CD4-positive, alpha-beta T cell treated with Interleukin-6 for 4 hours (primary cell): ENCODE results near the gene ST6GALNAC4.

ENCODE experiments used
- DNase-seq: peaks from one replicate; pipeline ENCODE4 v3.0.0-alpha.2; 2020; ENCODE audit warnings: mixed read lengths

ST6GALNAC4 gene, protein sequence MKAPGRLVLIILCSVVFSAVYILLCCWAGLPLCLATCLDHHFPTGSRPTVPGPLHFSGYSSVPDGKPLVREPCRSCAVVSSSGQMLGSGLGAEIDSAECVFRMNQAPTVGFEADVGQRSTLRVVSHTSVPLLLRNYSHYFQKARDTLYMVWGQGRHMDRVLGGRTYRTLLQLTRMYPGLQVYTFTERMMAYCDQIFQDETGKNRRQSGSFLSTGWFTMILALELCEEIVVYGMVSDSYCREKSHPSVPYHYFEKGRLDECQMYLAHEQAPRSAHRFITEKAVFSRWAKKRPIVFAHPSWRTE

DNA sequence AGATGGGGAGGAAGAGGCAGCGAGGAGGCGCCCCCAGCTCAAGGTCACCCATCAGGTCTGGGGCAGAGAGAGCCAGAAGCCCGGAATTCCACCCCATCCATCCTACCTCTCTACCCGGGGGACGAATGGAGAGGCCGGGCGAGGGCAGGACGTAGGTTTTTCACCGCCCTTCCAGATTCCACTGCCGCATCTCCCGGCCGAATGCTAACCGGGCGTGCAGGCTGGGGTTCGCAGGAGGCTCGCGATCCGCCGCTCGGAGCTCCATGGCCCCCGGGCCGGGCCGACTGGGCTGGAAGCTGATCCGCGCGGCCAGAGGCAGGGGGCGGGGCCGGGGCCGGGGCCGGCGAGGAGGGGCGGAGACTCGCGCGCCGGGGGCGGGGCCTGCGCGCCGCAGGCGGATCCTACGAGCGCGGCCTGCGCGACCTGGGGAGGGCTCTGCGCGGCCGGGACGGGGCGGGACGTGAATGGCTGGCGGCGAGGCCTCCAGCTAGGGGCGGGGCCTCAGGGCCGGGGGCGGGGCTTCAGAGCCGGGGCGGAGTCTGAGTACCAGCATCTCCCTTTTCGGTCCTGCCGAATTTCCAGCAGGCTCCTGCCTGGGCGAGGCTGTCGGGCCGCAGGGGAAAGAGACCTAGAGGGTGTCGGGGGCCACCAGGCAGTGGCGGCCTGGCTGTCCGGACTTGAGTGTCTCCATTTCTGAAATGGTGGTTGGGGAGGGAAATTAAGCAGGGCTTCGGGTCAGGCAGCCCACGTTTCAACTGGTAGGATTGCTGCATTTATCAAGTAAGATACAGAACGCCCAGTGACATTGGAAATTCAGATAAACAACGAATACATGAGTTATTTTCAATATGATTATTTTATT lies at the start of gene ST6GALNAC4:
Gene ST6GALNAC4, minus strand, starts transcription at position 322 of the 862 bp plus-strand sequence. CDS start 622 bp downstream, outside the sequence.
- DNase-seq: peak; percentile 98

DNA sequence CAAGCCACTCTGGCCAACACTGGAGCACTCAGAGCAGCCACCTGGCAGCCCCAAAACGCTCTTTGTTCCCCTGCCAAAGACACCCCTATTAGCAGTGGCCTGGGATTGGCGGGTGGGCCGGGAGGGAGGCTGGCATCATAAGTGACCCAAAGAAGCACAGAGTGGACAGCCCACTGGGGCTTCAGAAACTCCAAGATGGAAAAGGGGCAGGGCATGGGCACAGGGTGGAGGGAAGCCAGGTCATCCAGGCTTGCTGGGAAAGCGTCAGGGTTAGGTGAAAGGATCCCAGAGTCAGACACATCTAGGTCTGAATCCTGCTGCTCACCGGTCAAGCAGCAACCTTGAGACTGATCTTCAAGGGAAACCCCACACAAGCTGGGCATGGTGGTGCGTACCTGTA lies 49.1 kb upstream of the ST6GALNAC4 start:
- DNase-seq: no peak

DNA sequence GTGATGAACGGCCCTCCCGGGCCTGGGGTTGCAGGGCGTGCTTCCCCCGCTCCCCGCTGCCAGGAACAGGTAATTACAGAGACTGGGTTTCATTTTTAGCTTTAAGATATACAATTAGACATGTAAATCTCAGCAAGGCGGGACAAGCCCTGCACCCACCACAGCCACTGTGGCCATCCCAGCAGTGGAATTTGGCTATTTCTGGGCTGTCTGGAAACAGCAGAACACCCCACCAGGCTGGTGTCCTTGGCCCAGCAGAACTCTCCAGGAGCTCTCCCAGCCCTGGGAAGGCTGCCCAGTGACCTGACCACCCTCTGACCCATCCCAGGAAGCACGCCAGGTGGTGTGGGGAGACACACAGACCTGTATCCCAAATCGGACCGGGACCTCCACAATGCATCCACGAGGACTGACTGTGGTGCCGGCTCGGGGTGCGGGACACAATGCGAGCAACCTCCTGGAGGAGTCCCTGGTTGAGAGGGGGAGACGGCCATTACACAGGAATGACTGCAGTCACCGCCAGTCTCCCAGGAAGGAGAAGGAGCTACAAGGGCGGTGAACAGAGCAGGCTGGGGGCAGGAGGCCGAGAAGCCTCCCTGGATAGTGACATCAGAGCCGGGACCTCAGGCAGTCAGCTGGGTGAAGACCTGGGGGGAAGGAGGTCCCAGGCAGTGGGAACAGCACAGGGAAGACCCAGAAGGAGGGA lies 46.7 kb upstream of the ST6GALNAC4 start:
- peak; percentile 39 for DNase-seq

DNA sequence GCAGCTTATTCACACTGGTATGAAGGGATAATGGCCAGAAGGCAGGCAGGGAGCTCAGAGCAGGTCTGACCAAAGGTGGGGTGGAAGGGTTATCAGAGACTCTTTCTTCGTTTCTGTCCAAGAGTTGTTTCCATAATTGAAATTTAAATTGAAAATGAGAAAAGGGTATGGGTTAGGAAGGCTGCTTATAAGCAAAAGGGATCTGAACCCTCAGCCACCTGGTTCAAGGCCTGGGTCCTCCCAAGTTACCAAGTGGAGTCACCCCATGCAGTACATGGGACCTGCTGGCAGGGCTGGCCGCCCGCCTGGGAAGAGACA lies 46.2 kb upstream of the ST6GALNAC4 start:
- DNase-seq: no peak

DNA sequence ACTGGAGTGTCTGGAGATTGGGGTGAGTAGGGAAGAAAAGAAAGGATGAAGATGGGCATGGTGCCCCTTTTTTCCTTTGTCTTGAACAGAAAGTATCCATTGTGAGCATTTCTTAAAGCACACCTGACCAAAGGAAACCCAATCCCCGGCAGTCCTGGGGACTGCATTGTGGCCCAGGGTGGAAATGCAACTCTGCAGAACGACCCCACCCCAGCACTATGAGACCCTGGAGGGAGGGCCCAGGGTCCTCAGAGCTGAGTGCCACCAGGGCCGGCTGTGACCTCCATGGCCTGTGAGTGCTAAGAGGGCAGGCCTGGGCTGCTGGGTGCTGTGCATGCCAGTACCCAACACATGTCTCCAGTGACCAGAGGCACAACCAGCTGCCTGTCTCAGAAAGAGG lies 45.4 kb upstream of the ST6GALNAC4 start:
- no peak for DNase-seq

DNA sequence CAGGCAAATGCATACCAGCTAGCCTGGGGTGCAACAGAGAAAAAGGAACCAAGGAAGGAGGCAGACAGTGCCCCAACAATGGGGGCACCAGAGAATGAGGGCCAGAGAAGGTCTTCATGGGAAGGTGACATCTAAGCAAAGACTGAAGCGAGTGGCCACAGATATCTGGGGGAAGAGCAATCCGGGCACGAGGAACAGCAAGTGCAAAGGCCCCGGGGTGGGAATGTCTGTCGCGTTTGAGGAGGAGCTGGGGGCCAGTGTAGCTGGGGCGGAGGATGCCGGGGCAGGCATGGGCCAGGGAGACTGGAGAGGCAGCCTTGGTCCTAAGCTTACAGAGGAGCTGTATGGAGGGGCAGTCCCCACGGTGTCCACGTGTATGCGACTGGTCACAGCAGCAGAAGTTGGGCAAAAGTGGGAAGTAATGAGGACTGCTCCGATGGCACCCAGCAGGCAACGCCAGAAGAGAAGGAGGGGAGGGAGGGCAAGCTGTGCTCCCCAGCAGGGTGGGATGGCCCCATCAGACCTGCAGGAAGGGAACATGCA lies 44.8 kb upstream of the ST6GALNAC4 start:
- DNase-seq: no peak

DNA sequence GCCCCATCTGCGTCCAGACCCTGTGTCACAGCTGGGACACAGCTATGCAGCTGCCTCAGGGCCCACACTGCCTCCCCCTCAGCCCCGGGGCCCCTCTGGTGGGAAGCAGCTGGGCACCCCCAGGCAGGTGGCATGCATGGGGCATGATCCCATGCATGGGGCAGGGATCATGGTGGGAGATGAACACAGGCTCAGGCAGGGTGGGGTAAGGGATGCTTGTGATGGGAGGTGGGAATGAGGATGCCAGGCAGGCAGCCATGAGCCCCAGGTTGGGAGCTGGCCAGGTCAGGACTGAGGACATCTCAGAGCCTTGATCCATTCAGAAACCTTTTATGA lies 44.3 kb upstream of the ST6GALNAC4 start:
- no peak for DNase-seq

DNA sequence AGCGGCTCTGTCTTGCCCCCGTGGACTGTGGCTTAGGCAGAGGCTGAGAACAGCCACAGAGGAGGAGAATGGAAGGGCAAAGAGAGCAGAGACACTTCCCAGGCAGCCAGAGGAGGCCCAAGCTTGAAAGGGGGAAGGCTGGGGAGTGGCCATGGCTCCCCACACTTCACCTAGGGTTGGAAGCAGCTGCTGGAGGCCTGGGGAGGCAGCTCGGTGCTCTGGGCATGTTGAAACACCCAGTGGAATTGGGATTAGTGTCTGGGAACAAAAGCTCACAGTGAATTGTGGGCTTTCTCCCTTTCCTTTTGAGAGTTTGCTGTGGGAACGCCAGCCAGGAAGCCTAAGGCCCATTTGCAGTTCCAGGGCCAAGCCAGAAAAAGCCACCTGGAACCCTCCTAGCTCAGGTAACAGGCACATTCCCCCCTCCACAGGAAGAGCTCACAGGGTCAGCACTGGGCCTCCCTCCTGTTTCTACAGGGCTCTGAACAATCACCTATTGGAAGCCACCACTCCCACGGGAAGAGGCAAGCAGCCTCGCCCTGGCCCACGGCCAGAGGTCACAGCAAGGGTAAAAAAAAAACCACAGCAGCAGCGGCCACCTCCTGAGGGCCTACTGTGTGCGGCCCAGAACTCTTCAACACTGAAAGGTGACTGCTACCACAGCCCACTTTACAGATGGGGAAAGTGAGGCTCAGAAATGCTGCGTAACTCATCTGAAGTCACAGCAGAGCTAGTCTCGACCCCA lies 43.7 kb upstream of the ST6GALNAC4 start:
- no peak for DNase-seq

DNA sequence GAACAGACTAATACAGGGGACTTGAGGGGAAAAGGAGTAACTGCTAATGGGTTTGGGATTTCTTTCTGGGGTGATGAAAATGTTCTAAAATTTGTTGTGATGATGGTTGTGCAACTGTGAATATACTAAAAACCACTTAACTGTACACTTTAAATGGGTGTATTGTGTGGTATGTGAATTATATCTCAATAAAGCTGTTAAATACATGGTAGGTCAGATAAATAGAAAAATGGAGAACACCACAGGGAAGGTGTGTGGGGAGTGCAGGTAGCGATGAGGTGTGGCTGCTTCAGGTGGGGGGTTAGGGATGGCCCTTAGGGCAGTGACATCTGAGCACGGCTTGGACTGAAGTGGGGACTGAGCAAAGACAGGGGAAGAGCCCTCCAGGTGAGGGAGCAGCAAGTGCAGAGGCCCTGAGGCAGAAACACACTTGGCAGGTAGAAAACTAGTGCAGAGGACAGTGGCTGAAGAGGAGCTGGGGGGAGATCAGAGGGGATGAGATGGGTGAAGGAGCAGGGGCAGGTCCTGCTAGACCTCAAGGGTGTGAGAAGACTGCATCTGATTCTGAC lies 43.1 kb upstream of the ST6GALNAC4 start:
- no peak for DNase-seq

DNA sequence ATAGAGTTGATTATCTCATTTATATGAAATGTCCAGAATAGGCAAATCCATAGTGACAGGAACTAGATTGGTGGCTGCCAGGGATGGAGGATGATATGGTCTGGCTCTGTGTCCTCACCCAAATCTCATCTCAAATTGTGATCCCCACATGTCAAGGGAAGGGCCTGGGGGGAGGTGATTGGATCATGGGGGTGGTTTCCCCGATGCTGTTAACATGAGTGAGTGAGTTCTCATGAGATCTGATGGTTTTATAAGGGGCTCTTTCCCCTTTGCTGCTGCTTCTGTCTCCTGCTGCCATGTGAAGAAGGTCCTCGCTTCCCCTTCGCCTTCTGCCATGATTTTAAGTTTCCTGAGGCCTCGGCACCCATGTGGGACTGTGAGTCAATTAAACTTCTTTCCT lies 42.6 kb upstream of the ST6GALNAC4 start:
- DNase-seq: no peak

DNA sequence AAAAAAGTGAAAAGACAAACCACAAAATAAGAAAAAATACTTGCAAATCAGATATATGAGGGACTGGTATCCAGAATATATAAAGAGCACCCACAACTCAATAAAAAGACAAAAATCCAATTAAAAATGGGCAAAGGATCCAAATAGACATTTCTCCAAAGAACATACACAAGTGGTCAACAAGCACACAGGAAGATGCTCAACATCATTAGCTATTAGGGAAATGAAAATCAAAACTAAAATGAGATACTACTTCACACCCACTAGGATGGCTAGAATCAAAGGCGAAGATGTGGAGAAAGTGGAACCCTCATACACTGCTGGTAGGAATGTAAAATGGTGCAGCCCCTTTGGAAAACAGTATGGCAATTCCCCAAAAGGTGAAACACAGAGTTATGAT lies 41.9 kb upstream of the ST6GALNAC4 start:
- DNase-seq: no peak

DNA sequence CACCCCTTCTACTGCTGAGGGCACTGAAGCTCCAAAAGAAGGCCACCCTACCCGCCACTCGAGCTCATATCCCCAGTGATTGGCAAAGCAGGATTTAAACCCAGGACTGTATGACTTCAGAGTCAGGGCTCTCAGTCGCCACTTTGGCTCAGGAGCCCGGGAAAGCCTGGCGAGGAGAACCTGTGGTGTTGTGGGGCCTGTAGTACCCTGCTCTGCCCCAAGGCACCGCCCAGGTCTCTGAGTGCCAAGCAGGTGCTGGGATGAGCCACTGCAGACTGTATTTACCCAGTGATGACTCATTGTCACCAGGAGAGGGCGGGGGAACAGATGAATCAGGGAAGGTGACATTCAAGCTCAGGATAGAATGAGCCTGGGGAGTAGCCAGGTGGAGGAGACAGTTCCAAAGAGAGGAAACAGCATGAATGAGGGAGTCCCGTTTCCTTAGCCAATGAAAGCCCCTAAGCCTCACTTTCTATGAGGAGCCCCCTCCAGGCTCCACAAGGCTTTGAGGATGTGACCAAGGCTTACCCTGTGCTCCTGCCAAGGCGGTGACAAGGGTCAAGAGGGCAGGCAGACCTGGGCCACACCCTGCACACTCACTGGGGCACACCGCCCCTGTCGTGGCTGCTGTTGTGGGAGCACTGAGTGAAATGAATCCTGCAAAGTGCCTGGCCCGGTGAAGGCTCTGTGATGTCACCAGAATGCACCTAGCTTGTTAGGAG lies 38.6 kb upstream of the ST6GALNAC4 start:
- peak; percentile 88 for DNase-seq

DNA sequence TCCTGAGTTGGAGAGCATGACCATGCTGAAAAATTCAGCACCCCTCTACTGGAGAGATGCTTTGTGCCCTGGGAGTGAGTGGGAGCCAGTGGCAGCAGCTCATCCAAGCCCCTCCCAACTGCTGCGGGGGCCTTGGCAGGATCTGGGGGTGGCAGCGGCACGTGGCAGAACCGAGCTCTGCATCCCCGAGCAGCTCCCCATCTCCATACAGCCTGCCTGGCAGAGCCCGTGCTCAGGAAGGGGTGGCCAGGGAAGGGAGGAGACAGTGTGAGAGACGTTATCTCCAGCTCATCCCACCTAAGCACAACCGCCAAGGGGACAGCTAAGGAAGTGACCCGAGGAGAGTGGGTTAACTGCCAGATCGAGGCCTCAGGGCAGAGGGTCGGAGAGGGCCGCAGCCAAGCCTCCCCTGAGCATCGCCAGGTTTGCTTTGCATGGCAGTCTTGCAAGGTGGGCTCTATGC lies 38.0 kb upstream of the ST6GALNAC4 start:
- DNase-seq: no peak

DNA sequence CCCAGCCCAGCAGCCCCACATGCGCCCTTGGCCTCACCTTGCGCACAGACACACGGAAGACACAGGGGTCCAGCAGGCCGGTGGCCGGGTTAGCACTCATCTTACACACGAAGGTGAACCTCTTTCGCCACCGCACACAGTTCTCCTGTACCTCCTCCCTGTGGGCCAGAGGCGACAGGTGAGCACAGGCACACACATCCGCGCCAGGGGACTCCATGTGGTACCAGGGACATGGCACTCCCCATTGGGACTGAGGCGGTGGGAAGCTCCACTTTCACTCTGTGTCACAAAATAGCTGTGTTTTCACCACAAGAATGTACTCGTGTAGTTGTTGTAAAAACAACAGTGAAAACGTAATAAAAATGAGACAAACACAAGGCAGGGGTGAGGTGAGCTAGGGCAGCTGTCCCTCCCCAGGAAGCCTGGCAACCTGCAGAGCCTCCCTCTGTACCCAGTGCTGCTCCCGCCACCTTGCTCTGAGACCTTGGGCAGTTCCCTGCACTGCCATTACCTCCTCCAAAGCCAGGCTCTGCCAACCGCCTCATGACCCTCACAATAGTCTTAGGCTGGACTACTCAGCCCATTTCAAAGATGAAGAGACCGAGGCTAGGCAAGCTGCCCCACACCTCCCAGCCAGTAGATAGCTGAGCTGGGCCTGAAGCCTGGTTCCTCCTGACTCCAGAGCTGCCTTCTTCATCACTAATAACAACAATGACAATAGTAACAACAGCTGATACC lies 37.1 kb upstream of the ST6GALNAC4 start:
- DNase-seq: no peak

DNA sequence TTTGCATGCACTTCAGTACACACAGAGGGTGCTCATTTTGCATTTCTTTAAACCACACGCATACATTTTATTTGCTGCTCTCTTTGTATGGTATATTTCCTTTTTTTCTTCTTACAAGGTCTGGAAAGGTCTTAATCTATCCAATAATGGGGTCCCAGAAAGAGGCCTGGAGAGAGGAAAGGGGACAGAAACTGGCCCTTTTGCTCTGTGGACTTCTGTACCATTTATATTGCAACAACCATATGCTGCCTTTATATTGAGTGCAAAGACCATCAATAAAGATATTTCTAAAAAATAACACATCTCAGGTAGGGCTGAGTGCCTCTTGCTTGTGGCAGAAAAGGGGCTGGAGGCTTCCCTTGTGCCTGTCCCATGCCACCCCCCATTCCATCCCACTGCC lies 36.3 kb upstream of the ST6GALNAC4 start:
- no peak for DNase-seq

DNA sequence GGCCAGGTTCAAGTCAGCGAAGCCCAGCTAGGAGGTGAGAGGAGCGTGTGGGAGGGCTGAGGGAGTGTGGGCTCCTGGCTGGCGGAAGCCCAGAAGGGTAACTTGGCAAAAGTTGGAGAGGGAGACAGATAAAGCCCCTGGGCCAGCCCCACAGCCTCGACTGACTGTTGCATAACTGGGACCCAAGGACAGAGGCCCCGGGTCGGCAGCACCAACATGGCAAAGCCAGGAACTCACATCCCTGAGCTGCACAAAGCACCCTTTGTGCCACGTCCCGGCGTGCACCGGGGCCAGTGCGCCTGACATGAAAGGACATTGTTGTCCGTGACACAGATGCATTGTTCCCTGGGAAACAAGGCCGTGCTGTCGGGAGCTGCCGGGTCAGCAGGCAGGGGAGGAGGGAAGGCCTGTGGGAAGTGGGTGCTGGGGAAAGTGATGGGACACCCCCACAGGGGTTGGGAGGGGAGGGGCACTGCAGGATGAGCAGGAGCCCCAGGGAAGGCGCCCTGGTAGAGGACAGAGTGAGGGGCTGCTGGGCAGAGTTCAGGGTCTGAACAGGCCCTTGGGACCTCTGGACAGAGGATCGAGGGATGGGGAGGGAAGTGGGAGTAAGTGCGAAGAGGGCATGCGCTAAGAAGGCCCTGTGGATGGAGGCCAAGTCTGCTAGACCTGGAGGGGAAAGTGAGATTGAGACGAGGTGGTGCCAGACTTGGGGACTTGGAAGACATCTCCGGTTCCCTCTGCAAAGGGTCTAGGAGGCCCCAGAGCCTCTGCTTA lies 33.9 kb upstream of the ST6GALNAC4 start:
- no peak for DNase-seq

DNA sequence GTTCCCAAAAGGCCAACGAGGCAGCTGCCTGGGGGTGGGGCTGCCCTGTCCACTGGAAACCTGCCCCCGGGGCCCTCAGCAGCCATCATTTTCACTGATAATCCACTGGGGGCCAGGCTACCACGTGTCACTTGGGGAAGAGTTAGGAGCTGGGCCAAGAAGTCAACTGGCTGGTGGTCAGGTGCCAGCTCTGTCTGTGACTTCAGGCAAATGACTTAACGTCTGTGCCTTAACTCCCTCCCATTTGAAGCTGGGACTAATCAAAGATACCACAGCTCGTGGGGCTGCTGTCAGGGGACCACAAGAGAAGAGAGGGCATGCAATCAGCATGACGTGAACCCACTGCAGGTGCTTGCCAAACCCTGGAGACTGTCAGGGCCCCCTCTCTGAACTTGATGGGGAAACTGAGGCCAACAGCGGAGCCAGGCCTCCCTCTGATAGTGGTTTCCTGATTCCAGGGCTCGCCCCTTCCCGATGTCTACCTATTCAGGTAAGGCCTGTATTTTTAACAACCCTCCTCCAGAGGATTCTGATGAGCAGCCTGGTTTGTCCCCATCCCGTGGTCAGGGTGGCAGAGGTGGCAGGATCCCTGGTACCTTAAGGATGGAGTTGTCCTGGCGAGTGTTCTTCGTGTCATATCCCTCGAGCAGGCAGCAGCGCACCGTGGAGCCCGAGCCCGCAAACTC lies 33.1 kb upstream of the ST6GALNAC4 start:
- no peak for DNase-seq

DNA sequence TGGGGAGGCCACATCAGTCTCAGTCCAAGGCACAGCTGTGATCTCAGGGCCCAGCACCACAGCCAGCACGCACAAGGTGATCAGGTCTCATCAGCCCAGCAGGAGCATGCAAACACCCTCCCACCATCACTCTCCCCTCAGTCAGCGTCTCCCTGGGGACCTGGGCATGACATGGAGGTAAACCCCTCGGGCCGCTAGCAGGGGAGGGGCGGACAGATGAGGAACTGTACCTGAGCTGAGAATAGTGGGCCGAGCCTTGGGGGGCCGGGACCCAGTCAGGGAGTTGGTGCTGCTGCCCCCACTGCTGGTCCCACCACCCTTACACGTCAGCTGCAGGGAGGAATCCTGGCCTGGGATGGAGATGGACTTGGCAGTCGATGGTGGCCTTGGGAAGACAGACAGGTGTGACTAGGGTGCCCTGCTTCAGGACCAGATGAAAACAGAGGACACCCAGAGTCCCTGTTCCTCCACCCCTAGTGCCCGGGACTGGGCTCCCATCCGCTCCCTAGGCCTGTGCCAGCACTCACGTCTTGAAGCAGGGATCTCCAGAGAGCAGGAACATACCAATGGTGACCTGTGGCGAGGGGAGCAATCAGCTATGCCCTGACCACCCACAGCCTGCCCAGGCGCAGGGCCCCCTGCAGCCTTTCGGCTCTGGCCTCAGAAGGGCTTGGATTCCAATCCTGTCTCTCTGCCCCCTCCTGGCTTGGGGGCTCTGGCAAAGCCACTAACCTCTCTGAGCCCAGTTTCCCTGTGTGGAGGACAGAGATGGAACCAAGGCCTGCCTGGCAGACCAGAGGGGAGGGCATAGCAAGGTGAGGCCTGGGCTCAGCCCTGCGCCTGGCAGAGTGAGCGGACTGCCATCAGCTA lies 31.2 kb upstream of the ST6GALNAC4 start:
- DNase-seq: no peak
